NCI-H2196 treated with DMSO at 0.1 percent for 48 hours (cell line): ENCODE data around the gene SLC25A39.
"Not testable (repeated sequence)": the region's sequence is repeated elsewhere in the genome, so short reads cannot be mapped to it uniquely, and the experiment has no call there.

Experiments
- DNase-seq: peaks from one replicate; lab custom pipeline; 2025; ENCODE audit not compliant: unreplicated experiment; lab: John Stamatoyannopoulos, UW

SLC25A39 gene, protein sequence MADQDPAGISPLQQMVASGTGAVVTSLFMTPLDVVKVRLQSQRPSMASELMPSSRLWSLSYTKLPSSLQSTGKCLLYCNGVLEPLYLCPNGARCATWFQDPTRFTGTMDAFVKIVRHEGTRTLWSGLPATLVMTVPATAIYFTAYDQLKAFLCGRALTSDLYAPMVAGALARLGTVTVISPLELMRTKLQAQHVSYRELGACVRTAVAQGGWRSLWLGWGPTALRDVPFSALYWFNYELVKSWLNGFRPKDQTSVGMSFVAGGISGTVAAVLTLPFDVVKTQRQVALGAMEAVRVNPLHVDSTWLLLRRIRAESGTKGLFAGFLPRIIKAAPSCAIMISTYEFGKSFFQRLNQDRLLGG

DNA sequence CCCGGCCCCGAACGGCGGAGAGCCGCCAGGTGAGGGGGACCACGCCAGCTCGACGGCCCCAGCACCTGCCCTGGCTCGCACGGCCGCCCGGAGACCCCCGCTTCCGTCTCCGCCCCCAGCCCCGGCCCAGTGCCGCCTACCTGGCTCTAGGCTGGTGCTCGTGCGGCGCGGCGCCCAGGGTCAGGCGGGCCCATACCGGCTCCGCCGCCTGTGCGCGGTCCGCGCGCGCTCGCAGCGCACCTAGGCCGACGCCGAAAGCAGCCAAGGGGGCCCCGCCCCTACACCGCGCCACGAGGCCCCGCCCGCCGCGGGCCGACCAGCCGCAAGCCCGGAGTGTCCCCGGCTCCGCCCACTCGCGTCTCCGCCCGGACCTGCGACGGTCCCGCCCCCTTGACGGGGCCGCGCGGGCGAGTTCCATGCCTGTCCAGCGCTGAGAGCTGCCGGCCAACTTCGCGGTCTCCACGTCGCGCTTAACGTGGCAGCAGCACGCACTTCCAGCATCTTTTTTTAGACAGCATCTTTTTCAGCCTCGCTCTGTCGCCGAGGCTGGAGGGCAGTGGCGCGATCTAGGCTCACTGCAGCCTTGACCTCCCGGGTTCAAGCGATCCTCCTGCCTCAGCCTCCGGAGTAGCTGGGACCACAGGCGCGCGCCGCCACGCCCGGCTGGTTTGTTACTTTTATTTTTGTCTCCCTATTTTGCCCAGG, at the start of gene SLC25A39:
TSS of gene SLC25A39 (minus strand) at position 253 of the 705 bp plus-strand sequence. CDS start 1,261 bp downstream, outside the sequence.
- peak; percentile 85 for DNase-seq

DNA sequence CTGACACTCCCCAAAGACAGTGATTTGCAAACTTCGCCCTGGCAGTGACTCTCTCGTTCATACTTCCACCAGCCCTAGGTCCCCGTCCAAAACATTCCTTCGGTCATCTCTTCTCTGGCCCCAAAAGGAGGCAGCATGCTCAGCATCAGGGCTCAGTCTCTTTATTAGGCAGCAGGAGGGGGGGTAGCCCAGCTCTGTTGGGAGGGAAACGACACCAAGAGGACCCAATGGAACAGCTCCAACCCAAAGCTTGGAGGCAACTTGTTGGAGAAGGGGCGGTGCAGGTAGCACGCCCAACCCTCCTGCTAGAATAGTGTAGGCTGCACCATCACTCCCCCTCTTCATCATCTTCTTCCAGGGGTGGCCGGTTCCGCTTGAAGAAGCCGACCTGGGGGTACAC, 47.4 kb upstream of the SLC25A39 start:
- no peak for DNase-seq

DNA sequence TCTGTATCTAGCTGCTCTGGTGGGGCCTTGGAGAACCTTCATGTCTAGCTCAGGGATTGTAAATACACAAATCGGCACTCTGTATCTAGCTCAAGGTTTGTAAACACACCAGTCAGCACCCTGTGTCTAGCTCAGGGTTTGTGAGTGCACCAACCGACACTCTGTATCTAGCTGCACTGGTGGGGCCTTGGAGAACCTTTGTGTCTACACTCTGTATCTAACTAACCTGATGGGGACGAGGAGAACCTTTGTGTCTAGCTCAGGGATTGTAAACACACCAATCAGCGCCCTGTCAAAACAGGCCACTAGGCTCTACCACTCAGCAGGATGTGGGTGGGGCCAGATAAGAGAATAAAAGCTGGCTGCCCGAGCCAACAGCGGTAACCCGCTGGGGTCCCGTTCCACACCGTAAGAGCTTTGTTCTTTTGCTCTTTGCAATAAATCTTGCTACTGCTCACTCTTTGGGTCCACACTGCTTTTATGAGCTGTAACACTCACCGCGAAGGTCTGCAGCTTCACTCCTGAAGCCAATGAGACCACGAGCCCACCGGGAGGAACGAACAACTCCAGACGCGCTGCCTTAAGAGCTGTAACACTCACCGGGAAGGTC, 44.9 kb upstream of the SLC25A39 start:
- DNase-seq: not testable (repeated sequence)

DNA sequence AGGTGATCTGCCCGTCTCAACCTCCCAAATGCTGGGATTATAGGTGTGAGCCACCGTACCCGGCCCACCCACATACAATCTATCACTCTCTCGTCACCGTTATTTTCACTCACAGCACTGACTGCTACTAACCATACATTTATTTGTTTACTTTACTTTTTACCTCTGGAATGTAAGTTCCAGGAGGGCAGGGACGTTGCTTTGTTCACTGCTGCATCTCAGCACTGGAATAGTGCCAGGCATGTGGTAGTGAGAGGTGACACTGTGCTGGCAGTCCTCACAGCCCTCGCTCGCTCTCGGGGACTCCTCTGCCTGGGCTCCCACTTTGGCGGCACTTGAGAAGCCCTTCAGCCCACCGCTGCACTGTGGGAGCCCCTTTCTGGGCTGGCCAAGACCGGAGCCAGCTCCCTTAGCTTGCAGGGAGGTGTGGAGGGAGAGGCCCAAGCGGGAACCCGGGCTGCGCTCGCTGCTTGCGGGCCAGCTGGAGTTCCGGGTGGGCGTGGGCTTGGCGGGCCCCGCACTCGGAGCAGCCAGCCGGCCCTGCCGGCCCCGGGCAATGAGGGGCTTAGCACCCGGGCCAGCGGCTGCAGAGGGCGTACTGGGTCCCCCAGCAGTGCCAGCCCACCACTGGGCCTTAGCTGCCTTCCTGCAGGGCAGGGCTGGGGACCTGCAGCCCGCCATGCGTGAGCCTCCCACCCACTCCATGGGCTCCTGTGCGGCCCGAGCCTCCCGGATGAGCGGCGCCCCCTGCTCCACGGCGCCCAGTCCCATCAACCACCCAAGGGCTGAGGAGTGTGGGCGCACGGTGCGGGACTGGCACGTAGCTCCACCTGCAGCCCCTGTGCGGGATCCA, 44.0 kb upstream of the SLC25A39 start:
- DNase-seq: not testable (repeated sequence)

DNA sequence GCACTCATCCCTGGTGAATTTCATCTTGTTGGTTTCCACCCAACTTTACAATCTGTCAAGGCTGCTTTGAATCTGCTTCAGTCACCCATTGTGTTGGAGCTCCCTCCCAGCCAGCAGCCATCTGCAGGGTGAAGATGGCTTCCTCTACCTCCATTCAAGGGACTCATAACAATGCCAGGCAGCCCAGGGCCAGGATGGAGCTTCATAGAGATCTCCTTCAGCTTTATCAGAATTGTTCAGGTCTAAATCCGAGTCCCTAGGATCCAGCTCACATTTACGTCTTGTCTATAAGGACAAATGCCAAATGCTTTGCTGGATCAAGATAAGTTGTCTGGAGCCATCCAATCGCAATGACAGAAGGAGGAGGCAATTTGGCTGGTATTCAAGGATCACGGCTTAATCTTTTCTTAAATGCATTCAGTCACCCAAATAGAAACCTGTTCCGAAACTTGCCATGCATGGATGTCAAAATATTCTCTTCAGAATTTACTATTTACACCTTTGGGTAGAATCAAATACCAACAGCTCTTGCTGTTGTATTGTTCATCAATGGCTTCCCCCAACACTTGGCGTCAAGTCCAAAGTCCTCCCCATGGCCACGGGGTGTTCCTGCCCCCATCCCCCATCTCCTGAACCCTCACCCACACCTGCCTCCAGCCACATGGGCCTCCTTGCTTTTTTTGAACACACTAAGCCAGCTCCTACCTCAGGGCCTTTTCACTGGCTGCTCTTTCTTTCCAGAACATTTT, 42.8 kb upstream of the SLC25A39 start:
- no peak for DNase-seq

DNA sequence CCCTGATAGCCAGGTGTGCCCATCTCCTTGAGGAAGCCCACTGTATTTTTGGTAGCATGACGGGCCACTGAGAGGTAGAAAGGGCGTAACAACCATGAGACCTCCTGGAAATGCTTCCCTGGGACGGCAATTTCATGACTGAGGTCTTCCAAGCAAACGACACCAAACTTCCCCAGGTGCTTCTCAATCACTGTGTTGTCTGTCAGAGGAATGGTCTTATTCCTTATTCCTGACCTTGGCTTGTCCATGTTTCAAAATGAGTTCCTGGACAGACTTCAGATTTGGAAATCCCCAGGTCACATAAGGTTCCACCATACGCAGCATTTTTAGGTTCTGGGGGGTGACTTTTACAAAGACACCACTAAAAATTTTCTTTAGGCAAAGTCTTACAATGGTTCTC, 40.4 kb upstream of the SLC25A39 start:
- DNase-seq: not testable (repeated sequence)

DNA sequence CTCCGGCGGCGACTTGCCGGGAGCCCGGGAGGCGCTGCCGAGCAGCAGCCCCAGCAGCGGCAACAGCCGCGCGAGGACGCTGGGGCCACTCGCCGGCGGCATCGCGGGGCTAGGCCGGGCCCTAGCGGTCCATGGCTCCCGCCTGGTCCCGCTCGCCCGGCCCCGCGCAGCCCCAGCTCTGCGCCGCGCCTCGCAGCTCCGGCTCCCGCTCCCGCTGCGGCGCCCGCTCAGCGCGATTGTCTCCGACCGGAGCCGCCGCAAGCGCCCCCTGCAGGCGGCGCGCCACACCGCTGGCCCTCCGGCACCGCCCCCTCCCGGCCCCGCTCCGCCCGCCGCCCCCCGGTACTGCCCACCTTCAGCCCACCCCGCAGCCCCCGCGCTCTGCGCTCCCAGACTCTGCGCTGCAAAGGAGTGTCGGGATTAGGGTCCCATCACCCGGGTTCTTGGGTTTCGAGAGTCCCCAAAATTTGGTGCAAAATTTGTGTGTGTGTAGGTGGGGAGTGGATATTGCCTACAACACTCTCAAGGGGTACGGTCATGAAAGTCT, 39.1 kb upstream of the SLC25A39 start, which contains the start of gene FAM171A2:
TSS of gene FAM171A2 (minus strand) at position 241 of the 547 bp plus-strand sequence. CDS start at position 102, 139 bp downstream.
- peak; percentile 32 for DNase-seq

DNA sequence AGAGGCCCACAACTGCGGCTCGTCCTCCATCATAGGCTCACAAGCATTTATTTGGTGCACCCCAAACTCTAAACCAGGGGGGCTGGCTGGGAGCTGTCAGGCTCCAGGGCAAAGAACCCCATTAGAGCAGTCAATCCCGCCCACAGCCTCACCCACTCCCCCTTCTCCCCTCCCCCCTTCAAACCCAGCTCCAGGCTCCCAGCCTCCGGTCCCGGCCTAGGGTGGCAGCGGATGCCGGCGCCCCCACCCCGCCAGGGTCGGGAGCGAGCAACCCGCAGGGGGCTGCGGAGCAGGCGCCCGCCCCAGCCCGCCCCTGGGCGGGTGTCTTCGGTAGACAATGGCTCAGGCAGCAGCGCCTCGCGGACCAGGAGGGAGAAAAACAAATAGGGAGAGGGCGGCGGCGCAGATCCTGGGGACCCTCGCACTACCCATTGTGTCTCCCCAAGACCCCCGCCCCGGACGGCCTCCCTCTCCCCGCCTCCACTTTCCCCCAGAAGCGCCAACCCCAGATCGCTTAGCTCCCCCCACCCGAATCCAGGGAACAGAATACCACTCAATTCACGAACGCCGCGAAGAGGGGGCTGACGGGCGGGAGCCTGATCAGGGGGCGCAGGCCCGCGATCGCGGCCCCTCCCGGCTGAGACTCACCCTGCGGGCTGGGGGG, 38.5 kb upstream of the SLC25A39 start:
- DNase-seq: no peak

DNA sequence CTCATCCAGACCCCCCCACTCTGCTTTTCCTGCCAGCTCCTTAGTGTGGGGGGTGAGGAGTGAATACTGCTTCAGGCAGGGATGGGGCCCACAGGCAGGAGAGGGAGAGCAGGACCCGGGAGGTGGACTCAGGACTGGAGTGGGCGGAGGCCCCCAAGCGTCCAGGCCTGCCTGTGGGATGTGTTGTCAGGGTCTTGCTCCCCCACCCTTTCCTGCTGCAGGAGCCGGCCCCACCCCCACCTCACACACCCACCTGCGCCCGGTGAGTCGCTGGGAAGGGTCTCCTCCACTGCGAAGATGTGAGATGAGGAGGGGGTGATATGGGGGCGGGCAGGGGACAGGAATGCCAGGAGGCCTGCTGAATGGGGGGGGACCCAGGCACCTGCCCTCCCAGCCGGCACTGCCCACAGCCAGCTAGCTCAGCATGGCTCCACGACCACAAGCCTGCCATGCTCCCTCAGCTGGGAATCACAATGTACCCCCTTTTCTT, 37.9 kb upstream of the SLC25A39 start:
- no peak for DNase-seq

DNA sequence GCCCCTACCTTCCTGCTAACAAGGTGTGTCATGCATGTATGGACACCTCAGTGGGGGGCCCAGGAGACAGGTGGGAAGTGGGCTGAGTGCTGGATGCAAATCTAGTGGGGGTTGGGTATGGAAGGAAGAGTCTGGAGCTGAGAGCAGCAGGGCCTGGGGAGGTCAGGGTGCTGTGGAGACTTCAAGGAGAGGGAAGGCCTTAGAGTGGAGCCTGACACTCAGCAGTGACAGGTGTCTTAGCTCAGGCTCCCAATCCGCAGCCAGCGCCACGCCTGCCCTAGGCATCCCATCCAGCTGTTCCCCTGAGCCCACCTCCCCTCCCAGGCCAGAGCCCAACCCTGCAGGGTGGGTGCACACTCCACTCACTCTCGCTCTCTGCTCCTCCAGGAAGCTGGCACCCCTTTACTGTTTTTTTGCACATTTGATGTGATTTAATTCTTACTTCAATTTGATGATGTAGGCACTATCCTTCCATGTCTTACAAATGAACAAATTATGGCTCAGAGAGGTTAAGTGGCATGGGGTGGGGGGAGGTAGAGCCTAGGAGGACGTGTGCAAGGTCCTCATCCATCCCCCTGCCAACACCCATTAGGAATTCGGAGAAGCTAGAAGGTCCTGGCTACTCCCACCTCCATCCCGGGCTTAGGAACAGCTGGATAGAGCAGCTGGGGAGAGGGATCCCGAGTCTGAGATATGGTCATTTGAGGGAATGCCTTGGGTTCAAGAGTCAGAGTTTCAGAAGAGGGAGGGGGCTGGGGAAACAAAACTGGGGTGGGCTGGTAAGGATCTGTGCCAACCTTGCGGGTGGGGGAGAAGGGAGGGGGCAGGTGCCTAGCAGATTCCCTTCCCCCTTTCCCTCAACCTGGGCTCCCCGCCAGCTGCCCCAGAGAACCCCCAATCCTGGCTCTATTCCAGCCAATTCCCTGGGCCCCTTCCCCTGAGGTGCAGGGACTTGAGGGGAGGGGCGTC, 37.0 kb upstream of the SLC25A39 start:
- DNase-seq: no peak

DNA sequence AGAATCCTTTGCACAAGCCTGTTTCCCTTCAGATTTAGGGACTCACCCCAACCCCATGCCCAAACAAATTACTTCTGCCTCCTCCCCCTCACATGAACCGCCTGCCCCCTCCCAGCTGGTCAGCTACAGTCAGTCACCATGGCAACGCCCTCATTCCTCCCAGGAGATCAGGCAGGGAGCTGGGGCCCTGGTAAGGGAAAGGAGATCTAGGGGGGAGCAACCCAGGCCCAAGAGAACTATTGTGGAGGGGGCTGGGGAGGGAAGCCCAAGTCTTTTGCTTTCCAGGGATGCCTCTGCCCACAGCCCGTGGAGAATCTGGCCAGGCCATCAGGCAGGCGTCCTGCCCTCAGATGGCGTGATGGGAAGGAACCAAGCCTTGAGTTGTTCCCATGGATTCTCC, 36.2 kb upstream of the SLC25A39 start:
- no peak for DNase-seq

DNA sequence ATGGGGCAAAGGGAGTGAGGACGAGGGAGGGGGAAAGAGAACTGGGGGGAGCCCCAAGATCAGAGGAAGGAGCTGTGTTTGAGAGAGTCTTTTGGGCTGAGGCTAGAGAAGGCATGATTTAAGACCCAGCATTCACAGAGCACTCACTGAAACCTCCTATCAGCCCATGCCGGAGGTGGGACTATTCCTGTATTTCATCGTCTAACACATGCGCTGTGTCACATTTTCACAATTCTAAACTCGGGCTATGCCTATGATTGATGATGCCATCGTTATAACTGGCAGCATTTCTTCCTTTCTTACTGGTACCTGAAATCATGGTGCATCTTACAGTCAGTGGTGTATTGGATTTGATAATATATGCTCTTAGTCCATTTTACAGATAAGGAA, 35.5 kb upstream of the SLC25A39 start:
- DNase-seq: no peak

DNA sequence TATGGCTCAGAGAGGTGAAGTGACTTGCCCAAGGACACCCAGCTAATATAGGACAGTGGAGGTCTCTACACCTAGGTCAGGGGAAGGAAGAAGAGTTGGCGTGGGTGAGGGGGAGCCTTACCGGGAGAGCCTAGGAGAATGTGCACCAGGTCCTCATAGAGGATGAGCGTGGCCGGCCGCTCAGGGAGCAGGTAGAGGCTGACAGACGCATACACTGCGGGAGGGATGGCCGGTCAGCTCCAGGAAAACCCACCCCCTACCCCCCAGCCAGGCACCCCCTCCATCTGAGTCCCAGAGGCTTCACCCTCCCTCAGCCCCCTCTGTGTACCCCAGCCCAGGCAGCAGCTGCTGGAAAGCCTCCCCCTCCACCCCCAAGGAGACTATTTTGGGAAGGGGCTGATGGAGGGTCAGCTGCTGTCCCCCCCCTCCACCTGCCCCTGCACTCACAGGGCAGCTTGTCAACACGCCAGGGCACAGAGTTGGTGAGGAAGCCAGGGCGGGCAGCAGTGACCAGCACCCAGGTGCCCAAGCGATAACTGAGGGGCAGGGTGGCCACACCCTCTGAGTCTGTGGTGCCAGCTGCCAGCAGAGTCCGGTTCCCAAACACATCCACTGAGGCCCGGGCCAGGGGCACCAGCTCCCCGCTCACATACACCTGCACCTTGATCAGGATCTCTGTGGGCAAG, 35.0 kb upstream of the SLC25A39 start:
- DNase-seq: no peak

DNA sequence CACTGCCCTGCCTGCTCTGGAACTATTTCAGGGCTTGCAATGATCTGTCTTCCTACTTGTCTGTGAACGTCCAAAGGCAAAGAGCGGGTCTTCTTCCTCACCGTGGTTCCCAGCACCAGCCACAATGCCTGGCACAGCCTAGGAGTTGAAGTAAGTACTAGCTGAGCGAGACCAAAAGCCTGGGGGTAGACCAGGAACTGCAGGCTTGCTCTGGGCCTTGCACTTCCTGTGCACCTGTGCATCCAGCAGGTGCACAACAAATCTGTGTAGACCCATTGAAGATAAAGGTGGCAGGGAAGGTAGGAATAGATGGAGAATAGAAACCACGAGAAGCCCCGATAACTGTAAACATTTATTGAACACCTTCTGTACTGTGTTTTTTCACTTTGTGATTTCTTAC, 34.4 kb upstream of the SLC25A39 start:
- DNase-seq: no peak

DNA sequence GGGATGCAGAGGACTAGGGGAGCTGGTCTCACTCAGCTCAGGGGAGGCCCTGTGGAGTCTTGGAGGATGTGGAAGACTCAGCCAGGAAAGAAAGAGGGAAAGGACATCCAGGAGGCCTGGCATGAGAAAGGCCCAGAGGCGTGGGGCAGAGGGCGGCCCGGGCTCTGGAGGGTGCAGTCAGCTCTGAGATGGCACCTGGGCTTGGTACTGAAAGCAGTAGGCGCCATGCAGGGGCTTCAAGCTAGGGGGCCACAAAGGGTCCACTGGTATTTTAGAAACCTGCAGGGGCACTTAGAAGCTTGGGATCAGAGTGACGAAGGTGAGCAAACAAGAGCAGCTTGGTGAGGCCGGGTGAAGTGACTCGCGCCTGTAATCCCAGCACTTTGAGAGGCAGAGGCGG, 33.4 kb upstream of the SLC25A39 start:
- no peak for DNase-seq

DNA sequence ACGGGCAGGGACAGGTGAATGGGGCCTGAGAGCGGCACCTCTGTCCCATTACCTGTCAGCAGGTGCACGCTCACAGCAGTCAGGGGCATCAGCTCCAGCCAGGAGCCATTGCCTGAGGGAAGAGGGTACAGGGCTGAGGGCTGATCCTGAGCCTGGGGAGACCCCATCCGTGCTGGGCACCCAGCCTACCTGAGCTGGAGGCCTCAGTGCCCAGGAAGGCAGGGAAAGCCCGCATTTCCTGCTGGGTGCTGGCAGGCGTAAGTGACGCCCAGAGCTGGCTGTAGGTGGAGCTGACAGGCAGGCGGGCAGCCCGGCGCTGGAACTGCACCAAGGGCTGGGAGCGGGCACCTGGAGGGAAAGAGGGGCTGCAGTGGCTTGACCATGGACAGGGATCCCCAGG, 31.6 kb upstream of the SLC25A39 start:
- DNase-seq: no peak

DNA sequence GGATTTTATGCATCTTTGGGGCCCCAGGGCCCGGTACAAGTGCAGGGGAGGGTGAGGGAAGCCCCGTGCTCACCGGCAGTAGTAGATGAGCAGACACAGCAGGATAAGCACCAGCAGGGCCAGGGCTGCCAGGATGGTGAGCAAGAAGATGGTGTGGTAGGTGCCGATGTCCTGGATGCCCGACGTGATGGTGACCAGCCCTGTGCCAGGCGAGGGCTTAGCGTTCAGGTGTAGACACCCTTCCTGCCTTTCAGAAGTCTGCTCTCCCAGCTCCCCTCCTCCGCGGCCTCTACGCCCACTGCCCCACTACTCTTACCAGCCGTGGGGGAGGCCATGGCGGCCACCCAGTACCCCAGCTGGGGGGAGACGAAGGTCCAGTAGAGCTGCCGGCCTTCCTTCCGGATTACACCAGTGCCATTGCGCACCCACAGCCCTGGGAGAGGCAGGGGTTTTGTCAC, 31.0 kb upstream of the SLC25A39 start:
- DNase-seq: no peak
